ENCODE measurements around the gene TSPEAR. TPM values are rescaled to one million over a fixed set of nuclear protein-coding genes. Genes with fewer than 3 reads are reported as not detected.

Gene TSPEAR
- total and polyA plus RNA-seq, 2 donors (not counting 1 experiment from before 2014, with no cell fraction given): not detected

- no peaks in the 10 kb centered on the region for H4K20me1 ChIP-seq (ENCODE audit: control insufficient read depth, extremely low read depth, insufficient read depth, low read length)
- no peaks in the 10 kb centered on the region for H3K27me3 ChIP-seq (ENCODE audit: control insufficient read depth, insufficient read depth, low read length)
- no peaks in the 10 kb centered on the region for H3K4me1 ChIP-seq (ENCODE audit: control insufficient read depth, extremely low read depth, insufficient read depth, low read length)
- H3K4me3 ChIP-seq (replicated peaks in 1 of 4; ENCODE audit: control extremely low read depth in 1 of 4, insufficient read depth in 1 of 4, low read depth in 3 of 4, low read length in 4 of 4): no peak overlapping the region
- no peaks in the 10 kb centered on the region for H3K79me2 ChIP-seq (ENCODE audit: control insufficient read depth, insufficient read depth, low read length)
- H3K4me2 ChIP-seq (ENCODE audit: extremely low read depth, insufficient read depth, low read length): no peak overlapping the region
- TF ChIP-seq EZH2 (IDR thresholded peaks at IDR 0.05; ENCODE audit: low read length, missing control alignments) (no peak), CTCF (conservative IDR thresholded peaks at IDR 0.05 in 1 of 2, IDR thresholded peaks at IDR 0.05 in 1 of 2; ENCODE audit: low read depth in 1 of 2, low read length in 2 of 2) (no peak)
- no peak for DNase-seq (ENCODE audit: low read depth in 2 of 2)
- no peaks in the 10 kb centered on the region for H3K36me3 ChIP-seq (ENCODE audit: control insufficient read depth, insufficient read depth, low read length)
- H3K27ac ChIP-seq (ENCODE audit: insufficient read depth, low read length): no peak overlapping the region
- no peaks in the 10 kb centered on the region for H3K9me3 ChIP-seq (ENCODE audit: control insufficient read depth, insufficient read depth, low read depth, low read length)
- H2AFZ ChIP-seq (ENCODE audit: low read length): no peak overlapping the region
- no peak overlapping the region for H3K9ac ChIP-seq (ENCODE audit: insufficient read depth, low read length)
These were observed 95.3 kb downstream of the TSPEAR start for GRCh38 chr21:44615911-44616590.

GRCh38 chr21:44615466-44615865 lies 95.9 kb downstream of the TSPEAR start:
- no peak for DNase-seq (ENCODE audit: low read depth in 2 of 2)
- H3K36me3 ChIP-seq (ENCODE audit: control insufficient read depth, insufficient read depth, low read length): no peaks in the 10 kb centered on the region
- no peak overlapping the region for H3K4me3 ChIP-seq (replicated peaks in 1 of 4; ENCODE audit: control extremely low read depth in 1 of 4, insufficient read depth in 1 of 4, low read depth in 3 of 4, low read length in 4 of 4)
- no peak overlapping the region for H3K27ac ChIP-seq (ENCODE audit: insufficient read depth, low read length)
- H3K27me3 ChIP-seq (ENCODE audit: control insufficient read depth, insufficient read depth, low read length): no peaks in the 10 kb centered on the region
- TF ChIP-seq CTCF (conservative IDR thresholded peaks at IDR 0.05 in 1 of 2, IDR thresholded peaks at IDR 0.05 in 1 of 2; ENCODE audit: low read depth in 1 of 2, low read length in 2 of 2): no peak
- TF ChIP-seq EZH2 (IDR thresholded peaks at IDR 0.05; ENCODE audit: low read length, missing control alignments): no peak
- H3K4me2 ChIP-seq (ENCODE audit: extremely low read depth, insufficient read depth, low read length): no peak overlapping the region
- no peaks in the 10 kb centered on the region for H3K4me1 ChIP-seq (ENCODE audit: control insufficient read depth, extremely low read depth, insufficient read depth, low read length)
- no peak overlapping the region for H2AFZ ChIP-seq (ENCODE audit: low read length)
- no peaks in the 10 kb centered on the region for H3K79me2 ChIP-seq (ENCODE audit: control insufficient read depth, insufficient read depth, low read length)
- H3K9me3 ChIP-seq (ENCODE audit: control insufficient read depth, insufficient read depth, low read depth, low read length): no peaks in the 10 kb centered on the region
- no peak overlapping the region for H3K9ac ChIP-seq (ENCODE audit: insufficient read depth, low read length)
- no peaks in the 10 kb centered on the region for H4K20me1 ChIP-seq (ENCODE audit: control insufficient read depth, extremely low read depth, insufficient read depth, low read length)

GRCh38 chr21:44614961-44615391 lies 96.4 kb downstream of the TSPEAR start:
- H3K9ac ChIP-seq (ENCODE audit: insufficient read depth, low read length): no peak overlapping the region
- DNase-seq (ENCODE audit: low read depth in 2 of 2): no peak
- H3K4me2 ChIP-seq (ENCODE audit: extremely low read depth, insufficient read depth, low read length): no peak overlapping the region
- TF ChIP-seq CTCF (conservative IDR thresholded peaks at IDR 0.05 in 1 of 2, IDR thresholded peaks at IDR 0.05 in 1 of 2; ENCODE audit: low read depth in 1 of 2, low read length in 2 of 2): no peak
- no peak for TF ChIP-seq EZH2 (IDR thresholded peaks at IDR 0.05; ENCODE audit: low read length, missing control alignments)
- H3K9me3 ChIP-seq (ENCODE audit: control insufficient read depth, insufficient read depth, low read depth, low read length): no peaks in the 10 kb centered on the region
- no peaks in the 10 kb centered on the region for H4K20me1 ChIP-seq (ENCODE audit: control insufficient read depth, extremely low read depth, insufficient read depth, low read length)
- H2AFZ ChIP-seq (ENCODE audit: low read length): no peak overlapping the region
- no peaks in the 10 kb centered on the region for H3K27me3 ChIP-seq (ENCODE audit: control insufficient read depth, insufficient read depth, low read length)
- no peaks in the 10 kb centered on the region for H3K79me2 ChIP-seq (ENCODE audit: control insufficient read depth, insufficient read depth, low read length)
- H3K36me3 ChIP-seq (ENCODE audit: control insufficient read depth, insufficient read depth, low read length): no peaks in the 10 kb centered on the region
- no peak overlapping the region for H3K4me3 ChIP-seq (replicated peaks in 1 of 4; ENCODE audit: control extremely low read depth in 1 of 4, insufficient read depth in 1 of 4, low read depth in 3 of 4, low read length in 4 of 4)
- no peaks in the 10 kb centered on the region for H3K4me1 ChIP-seq (ENCODE audit: control insufficient read depth, extremely low read depth, insufficient read depth, low read length)
- no peak overlapping the region for H3K27ac ChIP-seq (ENCODE audit: insufficient read depth, low read length)

Measured in fibroblast of lung (primary cell).